ENCODE data around the gene GLB1L3.

DNA sequence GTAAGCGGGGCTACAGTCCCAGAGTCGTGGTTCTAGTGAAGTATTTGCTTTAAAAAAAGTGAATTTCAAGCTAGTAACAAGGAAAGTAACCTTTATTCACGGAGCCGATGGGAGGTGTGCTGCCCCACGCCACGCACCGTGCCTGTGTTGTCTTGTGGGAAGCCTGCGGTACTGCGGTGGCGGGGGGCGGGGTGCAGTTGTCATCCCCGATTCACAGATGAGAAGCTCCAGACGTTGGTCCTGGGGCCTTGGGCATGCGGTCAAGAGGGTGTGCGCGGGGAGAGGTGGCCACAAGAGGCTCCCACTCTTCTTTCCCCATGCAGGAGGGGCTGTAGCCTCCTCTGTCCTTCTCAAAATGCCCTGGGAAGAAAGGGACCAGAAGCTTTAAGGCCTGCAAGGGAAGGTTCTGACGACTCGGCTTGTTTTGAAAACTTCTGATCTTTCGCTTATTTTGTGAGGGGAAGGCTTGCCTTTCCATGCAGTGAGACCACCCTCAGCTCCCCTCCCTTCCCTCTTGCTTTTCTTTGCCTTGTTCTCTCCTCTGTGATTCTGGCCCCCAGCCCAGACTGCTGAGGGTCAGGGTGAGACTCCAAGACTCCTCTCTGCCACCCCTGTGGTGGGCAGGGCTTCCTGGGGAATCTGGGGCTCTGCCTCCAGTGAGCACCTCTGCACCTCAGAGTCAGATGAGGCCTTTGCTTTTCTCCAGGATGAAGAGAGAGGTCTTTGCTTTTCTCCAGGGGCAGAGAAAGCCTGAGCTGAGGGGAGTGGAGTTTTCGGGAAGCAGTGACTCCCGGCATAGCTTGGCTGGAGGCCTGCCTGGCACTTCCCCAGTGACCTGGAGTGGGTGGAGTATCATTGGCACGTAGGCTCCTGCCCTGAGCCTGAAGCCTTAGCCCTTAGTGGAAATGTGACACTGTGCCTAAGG lies 6.2 kb downstream of the GLB1L3 start:
- TF ChIP-seq, protein P1, sequence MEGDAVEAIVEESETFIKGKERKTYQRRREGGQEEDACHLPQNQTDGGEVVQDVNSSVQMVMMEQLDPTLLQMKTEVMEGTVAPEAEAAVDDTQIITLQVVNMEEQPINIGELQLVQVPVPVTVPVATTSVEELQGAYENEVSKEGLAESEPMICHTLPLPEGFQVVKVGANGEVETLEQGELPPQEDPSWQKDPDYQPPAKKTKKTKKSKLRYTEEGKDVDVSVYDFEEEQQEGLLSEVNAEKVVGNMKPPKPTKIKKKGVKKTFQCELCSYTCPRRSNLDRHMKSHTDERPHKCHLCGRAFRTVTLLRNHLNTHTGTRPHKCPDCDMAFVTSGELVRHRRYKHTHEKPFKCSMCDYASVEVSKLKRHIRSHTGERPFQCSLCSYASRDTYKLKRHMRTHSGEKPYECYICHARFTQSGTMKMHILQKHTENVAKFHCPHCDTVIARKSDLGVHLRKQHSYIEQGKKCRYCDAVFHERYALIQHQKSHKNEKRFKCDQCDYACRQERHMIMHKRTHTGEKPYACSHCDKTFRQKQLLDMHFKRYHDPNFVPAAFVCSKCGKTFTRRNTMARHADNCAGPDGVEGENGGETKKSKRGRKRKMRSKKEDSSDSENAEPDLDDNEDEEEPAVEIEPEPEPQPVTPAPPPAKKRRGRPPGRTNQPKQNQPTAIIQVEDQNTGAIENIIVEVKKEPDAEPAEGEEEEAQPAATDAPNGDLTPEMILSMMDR (IDR thresholded peaks at IDR 0.05; ENCODE audit: insufficient read depth, low read length) = no peak
- TF ChIP-seq, protein P2, sequence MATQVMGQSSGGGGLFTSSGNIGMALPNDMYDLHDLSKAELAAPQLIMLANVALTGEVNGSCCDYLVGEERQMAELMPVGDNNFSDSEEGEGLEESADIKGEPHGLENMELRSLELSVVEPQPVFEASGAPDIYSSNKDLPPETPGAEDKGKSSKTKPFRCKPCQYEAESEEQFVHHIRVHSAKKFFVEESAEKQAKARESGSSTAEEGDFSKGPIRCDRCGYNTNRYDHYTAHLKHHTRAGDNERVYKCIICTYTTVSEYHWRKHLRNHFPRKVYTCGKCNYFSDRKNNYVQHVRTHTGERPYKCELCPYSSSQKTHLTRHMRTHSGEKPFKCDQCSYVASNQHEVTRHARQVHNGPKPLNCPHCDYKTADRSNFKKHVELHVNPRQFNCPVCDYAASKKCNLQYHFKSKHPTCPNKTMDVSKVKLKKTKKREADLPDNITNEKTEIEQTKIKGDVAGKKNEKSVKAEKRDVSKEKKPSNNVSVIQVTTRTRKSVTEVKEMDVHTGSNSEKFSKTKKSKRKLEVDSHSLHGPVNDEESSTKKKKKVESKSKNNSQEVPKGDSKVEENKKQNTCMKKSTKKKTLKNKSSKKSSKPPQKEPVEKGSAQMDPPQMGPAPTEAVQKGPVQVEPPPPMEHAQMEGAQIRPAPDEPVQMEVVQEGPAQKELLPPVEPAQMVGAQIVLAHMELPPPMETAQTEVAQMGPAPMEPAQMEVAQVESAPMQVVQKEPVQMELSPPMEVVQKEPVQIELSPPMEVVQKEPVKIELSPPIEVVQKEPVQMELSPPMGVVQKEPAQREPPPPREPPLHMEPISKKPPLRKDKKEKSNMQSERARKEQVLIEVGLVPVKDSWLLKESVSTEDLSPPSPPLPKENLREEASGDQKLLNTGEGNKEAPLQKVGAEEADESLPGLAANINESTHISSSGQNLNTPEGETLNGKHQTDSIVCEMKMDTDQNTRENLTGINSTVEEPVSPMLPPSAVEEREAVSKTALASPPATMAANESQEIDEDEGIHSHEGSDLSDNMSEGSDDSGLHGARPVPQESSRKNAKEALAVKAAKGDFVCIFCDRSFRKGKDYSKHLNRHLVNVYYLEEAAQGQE (IDR thresholded peaks at IDR 0.05; ENCODE audit: insufficient replicate concordance, low read depth) = no peak

Measured in HL-60 (cell line).